ENCODE measurements around the gene KDM6A.
"Not testable (repeated sequence)": the region's sequence is repeated elsewhere in the genome, so short reads cannot be mapped to it uniquely, and the experiment has no call there.

Gene KDM6A

DNA sequence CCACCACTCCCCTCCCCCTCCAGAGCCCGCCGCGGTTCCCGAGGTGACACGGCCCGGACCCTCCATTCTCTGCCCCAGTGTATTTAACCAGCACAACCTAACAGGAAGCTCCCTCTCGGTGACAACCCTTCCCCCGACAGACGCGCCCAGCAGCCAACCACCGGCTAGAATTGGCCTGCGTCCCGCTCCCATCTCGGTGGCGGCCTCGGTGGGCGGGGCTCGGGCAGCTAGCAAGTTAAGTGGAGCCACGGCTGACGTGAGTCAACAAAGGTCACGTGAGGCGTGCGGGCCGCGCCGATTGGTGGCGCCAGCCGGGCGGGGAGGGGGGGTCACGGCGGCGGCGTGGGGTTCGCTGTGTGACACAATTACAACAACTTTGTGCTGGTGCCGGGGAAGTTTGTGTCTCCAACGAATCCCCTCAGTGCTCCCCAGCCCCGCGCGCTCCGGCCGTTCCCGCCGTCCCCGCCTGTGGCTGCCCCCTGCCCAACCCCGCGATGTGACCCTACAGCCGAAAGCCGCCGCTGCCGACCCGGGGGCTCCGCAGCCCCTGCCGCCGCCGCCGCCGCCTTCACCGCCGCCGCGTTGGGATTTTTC, at the start of gene KDM6A:
Gene KDM6A, plus strand, starts transcription at position 368 of the 594 bp plus-strand sequence. CDS start 364 bp downstream, outside the sequence.
- DNase-seq (ENCODE audit: low read depth) = peak; percentile 100

DNA sequence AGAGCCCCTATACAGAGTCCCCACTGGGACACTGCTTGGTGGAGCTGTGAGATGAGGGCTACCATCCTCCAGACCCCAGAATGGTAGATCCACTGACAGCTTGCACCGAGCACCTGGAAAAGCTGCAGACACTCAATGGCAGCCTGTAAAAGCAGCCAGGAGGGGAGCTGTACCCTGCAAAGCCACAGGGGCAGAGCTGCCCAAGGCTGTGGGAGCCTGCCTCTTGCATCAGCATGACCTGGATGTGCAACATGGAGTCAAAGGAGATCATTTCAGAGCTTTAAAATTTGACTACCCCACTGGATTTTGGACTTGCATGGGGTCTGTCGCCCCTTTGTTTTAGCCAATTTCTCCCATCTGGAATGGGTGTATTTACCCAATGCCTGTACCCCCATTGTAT, 49.8 kb upstream of the KDM6A start:
- DNase-seq (ENCODE audit: low read depth) = not testable (repeated sequence)

GRCh38 chrX:44828008-44828605, 44.9 kb upstream of the KDM6A start:
- no peak for DNase-seq (ENCODE audit: low read depth)

GRCh38 chrX:44829832-44830231, 43.2 kb upstream of the KDM6A start:
- no peak for DNase-seq (ENCODE audit: low read depth)

GRCh38 chrX:44842550-44843317, 30.3 kb upstream of the KDM6A start:
- no peak for DNase-seq (ENCODE audit: low read depth)

DNA sequence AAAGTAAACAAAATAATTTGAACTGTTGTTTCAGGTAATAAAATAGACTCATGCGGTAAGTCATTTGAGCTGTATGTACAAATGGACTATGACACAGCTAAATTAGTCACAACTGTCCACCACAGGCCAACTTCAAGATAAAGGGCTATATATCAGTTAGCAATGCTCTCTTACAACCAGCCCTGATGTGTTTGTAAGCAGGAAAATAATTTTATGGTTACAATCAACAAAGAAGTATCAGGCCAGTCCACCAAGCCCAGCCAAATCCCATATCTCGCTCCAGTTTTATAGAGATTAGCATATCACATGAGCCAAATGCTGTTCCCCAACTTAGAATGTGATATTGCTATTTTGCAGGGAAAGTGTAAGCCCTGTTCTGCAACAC, 29.7 kb upstream of the KDM6A start:
- DNase-seq (ENCODE audit: low read depth) = no peak

DNA sequence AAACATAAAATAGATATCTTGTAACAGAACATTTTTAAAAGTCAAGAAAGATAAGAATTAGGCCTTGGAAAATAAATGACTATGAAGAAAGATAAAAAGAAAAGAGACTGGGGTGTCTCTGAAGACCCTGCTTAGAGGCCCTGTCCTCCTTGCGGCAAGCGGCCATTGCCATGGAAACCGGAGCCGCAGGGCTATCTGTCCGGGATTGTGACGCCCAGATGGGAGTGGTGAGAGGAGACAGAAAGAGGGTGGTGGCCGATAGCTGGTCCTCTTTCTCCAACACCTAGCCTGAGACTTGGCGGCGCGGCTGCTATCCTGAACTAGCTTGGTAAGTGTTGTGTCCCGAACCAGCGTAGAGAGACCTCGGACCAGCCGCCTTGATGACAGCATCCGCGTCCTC, 29.2 kb upstream of the KDM6A start, which contains the start of gene DUSP21:
Gene DUSP21, plus strand, starts transcription at position 269 of the 400 bp plus-strand sequence. Its CDS starts 112 bp downstream, at position 381.
- DNase-seq (ENCODE audit: low read depth) = no peak

- no peak for DNase-seq (ENCODE audit: low read depth)
Observed at GRCh38 chrX:44844204-44844603, 28.8 kb upstream of the KDM6A start.

GRCh38 chrX:44850891-44851290, 22.1 kb upstream of the KDM6A start:
- not testable (repeated sequence) for DNase-seq (ENCODE audit: low read depth)

DNA sequence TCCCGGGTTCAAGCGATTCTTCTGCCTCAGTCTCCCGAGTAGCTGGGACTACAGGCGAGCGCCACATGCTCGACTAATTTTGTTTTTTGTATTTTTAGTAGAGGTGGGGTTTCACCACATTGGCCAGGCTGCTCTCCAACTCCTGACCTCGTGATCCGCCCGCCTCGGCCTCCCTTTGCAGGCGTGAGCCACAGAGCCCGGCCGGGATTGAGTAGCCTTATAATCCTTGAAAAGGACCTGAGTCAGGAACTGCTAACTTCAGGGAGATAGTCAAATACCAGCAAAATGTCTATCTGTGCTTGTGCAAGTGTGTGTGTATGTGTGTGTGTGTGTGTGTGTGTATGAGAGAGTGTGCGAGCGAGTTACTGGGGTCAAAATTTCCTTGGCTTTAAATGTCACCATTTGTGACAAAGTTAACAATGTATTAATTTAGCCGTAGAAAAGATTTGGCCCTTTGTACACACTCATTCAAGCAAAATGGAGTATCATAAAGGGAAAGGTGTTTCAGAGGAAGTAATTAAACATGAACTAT, 1.8 kb upstream of the KDM6A start:
- no peak for DNase-seq (ENCODE audit: low read depth)

DNA sequence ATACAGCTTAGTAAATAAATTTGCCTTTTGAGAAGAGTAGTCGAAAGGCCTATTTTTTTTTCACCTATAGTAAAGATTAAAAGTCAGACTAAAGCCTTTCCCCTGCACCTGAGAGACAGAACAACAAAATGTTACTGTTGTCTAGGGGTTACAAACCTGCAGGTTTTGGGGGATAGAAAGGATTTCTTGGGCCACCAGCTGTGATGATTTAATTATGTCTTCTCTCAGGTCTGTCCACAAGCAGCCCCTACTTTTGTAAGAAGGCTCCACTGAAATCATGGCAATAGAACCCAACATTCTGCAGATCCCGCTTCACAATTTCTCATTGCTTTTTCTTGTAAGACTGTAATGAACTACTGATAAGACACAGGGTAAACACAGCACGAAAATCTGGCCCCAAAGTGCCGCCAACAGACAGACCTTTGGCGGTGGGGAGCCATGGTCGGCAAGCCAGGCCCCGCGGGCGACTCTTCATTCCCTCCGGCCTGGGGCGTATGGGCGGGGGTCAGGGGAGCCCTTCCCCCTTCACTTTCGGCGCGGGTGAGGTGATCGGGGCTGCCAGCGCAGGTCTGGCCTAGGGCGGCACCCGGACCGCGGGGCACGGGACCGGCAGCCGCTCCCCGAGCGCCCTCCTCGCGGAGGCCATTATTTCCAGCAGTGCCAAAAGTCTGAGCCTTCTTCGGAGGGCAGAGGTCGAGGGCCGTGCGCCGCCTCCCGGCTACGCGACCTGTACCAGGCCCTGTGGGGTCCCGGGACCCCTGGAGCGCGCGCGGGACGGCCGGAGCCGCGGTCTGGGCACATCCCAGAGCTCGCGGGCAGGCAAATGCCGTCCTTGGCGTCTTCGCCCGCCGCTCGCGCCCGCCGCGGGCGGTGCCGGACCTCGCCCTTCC, 812 bp upstream of the KDM6A start:
- DNase-seq (ENCODE audit: low read depth) = no peak

DNA sequence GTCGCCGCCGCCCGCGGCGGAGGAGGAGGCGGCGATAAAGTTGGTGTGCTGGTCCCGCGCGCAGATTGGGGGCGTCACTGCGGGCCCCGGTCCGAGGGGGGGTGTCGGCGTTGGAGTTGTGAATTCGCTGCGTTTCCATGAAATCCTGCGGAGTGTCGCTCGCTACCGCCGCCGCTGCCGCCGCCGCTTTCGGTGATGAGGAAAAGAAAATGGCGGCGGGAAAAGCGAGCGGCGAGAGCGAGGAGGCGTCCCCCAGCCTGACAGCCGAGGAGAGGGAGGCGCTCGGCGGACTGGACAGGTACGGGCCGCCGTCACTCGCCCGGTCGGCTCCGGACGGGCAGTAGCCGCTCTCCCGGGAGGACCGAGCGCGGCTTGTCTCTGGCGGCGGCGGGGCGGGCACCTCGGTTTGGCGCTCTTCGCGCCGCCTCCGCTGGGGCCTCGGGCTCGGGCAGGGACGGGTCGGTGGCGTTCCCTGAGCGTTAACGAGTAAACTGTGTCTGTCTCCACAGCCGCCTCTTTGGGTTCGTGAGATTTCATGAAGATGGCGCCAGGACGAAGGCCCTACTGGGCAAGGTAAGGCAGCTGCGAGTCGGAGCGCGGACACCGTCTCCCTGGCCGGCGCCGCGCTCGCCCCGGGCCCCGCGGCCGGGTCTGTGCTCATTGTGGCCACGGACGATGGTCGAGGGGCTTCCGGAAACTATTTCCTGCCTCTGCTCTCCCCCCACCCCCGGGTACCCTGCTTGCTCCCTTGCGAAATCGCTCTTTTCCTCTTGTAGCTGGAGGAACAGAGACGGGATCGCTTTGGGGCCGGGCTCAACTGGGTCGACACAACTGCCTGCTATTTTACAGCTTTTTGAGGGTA, 658 bp downstream of the KDM6A start:
- peak; percentile 50 for DNase-seq (ENCODE audit: low read depth)

DNA sequence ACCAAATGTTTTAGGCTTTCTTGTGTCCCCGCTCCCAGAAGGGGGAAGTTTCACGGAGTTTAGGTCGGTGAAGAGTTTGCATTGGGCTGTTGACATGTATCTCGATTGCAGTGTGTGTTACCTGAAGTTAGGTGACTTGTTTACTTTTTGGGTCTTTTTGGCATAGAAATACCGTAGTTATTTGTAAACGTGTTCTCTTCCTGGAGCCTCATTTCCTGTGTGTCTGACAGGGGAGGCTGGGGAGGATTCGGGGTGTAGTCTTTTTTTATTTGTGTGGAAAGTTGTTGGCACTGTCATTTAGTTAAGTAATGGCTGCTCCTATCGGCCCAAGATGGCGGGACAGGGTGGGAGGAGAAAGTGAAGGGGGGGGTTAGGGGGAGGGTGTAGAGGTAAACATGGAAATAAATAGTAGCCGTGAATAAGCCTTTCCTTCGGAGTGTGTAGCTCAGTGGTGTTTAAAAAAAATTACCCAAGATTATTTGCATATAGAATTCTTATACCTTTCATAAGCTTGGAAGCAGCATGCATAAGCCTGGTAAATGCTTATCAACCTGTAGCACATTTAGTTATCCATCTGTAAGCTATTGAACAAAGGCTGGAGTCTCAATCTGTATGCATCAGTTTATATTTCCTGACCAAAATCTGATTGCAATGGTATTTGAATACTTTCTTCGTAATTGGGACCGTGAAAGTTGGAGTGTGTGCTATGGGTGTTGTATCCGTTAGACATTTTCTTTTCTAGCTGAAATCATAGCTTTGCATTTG, 1.6 kb downstream of the KDM6A start:
- peak; percentile 40 for DNase-seq (ENCODE audit: low read depth)

- no peak for DNase-seq (ENCODE audit: low read depth)
Observed at GRCh38 chrX:44875185-44875489, 2.1 kb downstream of the KDM6A start.

- no peak for DNase-seq (ENCODE audit: low read depth)
Observed at GRCh38 chrX:44876086-44876485, 3.1 kb downstream of the KDM6A start.

- no peak for DNase-seq (ENCODE audit: low read depth)
Observed at GRCh38 chrX:44876767-44877166, 3.8 kb downstream of the KDM6A start.

GRCh38 chrX:44878780-44879179, 5.8 kb downstream of the KDM6A start:
- DNase-seq (ENCODE audit: low read depth) = no peak

DNA sequence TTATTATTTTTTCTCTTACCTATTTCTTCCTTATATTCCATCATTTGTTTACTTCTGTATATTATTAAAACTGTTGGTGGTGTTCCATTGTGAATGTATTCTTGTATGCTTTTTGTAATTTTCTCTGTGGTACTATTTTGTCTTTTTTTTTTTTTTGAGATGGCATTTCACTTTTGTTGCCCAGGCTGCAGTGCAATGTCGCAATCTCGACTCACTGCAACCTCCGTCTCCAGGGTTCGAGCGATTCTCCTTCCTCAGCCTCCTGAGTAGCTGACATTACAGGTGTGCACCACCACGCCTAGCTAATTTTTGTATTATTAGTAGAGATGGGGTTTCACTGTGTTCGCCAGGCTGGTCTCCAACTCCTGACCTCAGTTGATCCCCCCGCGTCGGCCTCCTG, 8.6 kb downstream of the KDM6A start:
- DNase-seq (ENCODE audit: low read depth) = no peak

DNA sequence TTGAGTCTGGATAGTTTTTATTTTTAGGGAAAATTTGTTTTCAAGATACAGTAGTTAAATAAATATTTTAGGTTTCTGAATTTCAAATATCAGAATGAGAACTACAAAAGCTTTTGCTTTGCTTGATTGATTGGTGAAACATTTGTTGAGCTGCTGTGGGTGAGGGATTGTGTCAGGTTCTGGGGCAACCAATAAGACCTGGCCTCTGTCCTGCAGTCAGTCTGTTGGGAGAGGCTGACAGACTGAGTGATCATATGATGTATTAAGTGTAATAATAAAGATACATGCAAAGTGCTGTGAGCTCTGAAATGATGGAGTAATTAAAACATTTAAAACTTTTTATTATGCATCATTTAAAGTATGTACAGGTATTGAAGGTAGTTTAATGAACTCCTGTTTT, 9.6 kb downstream of the KDM6A start:
- no peak for DNase-seq (ENCODE audit: low read depth)

DNA sequence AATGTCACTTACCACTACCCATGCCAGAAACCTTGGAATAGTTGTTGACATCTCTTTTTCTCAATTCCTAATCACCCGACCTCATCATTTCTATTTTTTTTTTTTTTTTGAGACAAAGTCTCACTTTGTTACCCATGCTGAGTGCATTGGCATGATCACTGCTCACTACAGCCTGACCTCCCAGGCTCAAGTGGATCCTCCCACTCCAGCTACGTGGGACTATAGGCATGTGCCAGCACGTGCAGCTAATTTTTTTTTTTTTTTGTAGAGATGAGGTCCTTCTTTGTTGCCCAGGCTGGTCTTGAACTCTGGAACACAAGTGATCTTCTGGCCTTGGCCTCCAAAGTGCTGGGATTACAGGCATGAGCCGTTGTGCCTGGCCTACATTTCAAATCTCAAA, 12.0 kb downstream of the KDM6A start:
- no peak for DNase-seq (ENCODE audit: low read depth)
